GM19467 (cell line): Measurements from ENCODE around the gene GCLM.
"Not testable (repeated sequence)": the region's sequence is repeated elsewhere in the genome, so short reads cannot be mapped to it uniquely, and the experiment has no call there.

Source experiments
- ATAC-seq: cut with Tn5 transposase; IDR thresholded peaks from one replicate; pipeline ENCODE4 v1.9.1; 2021; ENCODE audit warnings: mild to moderate bottlenecking, moderate library complexity; ENCODE audit not compliant: unreplicated experiment

GCLM gene

GRCh38 chr1:93909146-93910050, at the start of gene GCLM:
TSS of gene GCLM (minus strand) at chr1:93909430. CDS start at chr1:93909163, 267 bp downstream.
- ATAC-seq: peak; percentile 94

- ATAC-seq: no peak
Measured at GRCh38 chr1:93958726-93959100, 49.5 kb upstream of the GCLM start.

GRCh38 chr1:93958032-93958725, 48.9 kb upstream of the GCLM start:
- no peak for ATAC-seq

- ATAC-seq: no peak
Measured at GRCh38 chr1:93955765-93956164, 46.5 kb upstream of the GCLM start.

- not testable (repeated sequence) for ATAC-seq
Measured at GRCh38 chr1:93947002-93947686, 37.9 kb upstream of the GCLM start.

- ATAC-seq: no peak
Measured at GRCh38 chr1:93938461-93939145, 29.4 kb upstream of the GCLM start.

- ATAC-seq: no peak
Measured at GRCh38 chr1:93937997-93938396, 28.8 kb upstream of the GCLM start.

- no peak for ATAC-seq
Measured at GRCh38 chr1:93925206-93925605, 16.0 kb upstream of the GCLM start.

GRCh38 chr1:93919780-93920179, 10.6 kb upstream of the GCLM start:
- no peak for ATAC-seq

- ATAC-seq: no peak
Measured at GRCh38 chr1:93917302-93917701, 8.1 kb upstream of the GCLM start.

- ATAC-seq: not testable (repeated sequence)
Measured at GRCh38 chr1:93910880-93911279, 1.6 kb upstream of the GCLM start.

- ATAC-seq: no peak
Measured at GRCh38 chr1:93910305-93910704, 1.1 kb upstream of the GCLM start.

- peak; percentile 33 for ATAC-seq
Measured at GRCh38 chr1:93908394-93909145, 660 bp downstream of the GCLM start.

GRCh38 chr1:93907718-93908117, 1.5 kb downstream of the GCLM start:
- no peak for ATAC-seq

GRCh38 chr1:93906480-93906879, 2.8 kb downstream of the GCLM start:
- no peak for ATAC-seq

GRCh38 chr1:93905734-93906133, 3.5 kb downstream of the GCLM start:
- no peak for ATAC-seq

- ATAC-seq: no peak
Measured at GRCh38 chr1:93905051-93905450, 4.2 kb downstream of the GCLM start.

GRCh38 chr1:93904228-93904627, 5.0 kb downstream of the GCLM start:
- ATAC-seq: no peak

- ATAC-seq: no peak
Measured at GRCh38 chr1:93900723-93901504, 8.3 kb downstream of the GCLM start.
